ENCODE results near the gene PEX7. TPM values are rescaled to one million over a fixed set of nuclear protein-coding genes. Genes with fewer than 3 reads are reported as not detected.

The PEX7 gene
- total and polyA plus RNA-seq, 8 donors: 2.7 to 38.5 (median 14.6) TPM; not detected in 1

DNA sequence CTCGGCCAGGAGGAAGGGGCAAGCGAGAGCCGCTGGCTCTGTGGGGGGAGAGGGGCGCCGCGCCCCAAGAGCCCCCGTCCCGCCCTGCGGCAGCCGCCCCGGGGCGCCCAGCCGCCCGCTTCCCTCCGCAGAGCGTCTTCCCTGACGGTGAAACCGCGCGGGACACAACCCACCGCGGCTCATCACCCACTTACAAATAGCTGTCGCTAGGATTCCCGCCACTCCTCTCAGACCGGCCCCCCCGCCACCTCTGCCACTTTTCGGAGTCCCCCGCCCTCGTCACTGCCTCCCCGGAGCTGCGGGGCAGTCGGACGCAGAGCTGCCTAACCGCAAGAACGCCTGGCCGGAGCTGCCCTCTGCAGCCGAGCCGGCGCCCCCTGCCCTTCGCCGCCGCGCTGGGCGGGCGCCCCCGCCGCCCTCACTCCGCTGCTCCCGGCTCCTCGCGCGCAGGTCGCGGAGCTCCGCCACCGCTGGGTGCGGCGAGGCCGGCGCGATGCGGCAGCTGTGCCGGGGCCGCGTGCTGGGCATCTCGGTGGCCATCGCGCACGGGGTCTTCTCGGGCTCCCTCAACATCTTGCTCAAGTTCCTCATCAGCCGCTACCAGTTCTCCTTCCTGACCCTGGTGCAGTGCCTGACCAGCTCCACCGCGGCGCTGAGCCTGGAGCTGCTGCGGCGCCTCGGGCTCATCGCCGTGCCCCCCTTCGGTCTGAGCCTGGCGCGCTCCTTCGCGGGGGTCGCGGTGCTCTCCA, 99.7 kb downstream of the PEX7 start, which contains the start of gene SLC35D3:
SLC35D3 (plus strand) TSS at position 366 of the 749 bp plus-strand sequence; CDS start at position 494, 128 bp downstream.
- no peak for TF ChIP-seq POLR2AphosphoS5 (IDR thresholded peaks at IDR 0.05)
- TF ChIP-seq POLR2A (IDR thresholded peaks at IDR 0.05): no peak
- TF ChIP-seq, protein P1, sequence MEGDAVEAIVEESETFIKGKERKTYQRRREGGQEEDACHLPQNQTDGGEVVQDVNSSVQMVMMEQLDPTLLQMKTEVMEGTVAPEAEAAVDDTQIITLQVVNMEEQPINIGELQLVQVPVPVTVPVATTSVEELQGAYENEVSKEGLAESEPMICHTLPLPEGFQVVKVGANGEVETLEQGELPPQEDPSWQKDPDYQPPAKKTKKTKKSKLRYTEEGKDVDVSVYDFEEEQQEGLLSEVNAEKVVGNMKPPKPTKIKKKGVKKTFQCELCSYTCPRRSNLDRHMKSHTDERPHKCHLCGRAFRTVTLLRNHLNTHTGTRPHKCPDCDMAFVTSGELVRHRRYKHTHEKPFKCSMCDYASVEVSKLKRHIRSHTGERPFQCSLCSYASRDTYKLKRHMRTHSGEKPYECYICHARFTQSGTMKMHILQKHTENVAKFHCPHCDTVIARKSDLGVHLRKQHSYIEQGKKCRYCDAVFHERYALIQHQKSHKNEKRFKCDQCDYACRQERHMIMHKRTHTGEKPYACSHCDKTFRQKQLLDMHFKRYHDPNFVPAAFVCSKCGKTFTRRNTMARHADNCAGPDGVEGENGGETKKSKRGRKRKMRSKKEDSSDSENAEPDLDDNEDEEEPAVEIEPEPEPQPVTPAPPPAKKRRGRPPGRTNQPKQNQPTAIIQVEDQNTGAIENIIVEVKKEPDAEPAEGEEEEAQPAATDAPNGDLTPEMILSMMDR (IDR thresholded peaks at IDR 0.05): no peak
- TF ChIP-seq EP300 (IDR thresholded peaks at IDR 0.05): no peak
- Histone ChIP-seq H3K27ac (peak within 1 kb of the TSS in 3 of 5 donors; percentile 0 to 25 (median 4)), H3K4me1 (peaks cover 38 to 39% (median 39%) of the 10 kb centered on the region in 4 donors), H3K4me3 (peak within 1 kb of the TSS; percentile 53 to 78 (median 60)), H3K36me3 (peaks cover 0 to under 1% (median 0%) of the 10 kb centered on the region in 4 donors), H3K27me3 (peaks cover 14 to 70% (median 55%) of the 10 kb centered on the region in 3 donors), H3K9me3 (no peaks in the 10 kb centered on the region)
- 0 to 2% (median 1%) methylated on average over 42 to 86 of the region's 86 CpGs for WGBS, 5 donors
- peak in 1 of 2 donors; percentile 63 for DNase-seq
- intact Hi-C loops (cut with DNase I; ENCODE audit: low total_unique reads): no loop called here

DNA sequence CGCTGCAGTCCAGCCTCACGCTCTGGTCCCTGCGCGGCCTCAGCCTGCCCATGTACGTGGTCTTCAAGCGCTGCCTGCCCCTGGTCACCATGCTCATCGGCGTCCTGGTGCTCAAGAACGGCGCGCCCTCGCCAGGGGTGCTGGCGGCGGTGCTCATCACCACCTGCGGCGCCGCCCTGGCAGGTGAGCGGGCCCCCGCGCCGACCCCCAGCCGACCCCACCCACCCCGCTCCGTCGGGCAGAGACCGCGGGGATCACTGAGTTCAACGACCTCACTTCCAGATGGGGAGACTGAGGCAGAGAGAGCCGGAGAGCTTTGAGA, 100.3 kb downstream of the PEX7 start:
- H3K27ac ChIP-seq: no peak overlapping the region
- no peak for DNase-seq
- no peaks in the 10 kb centered on the region for H3K36me3 ChIP-seq
- intact Hi-C loops (cut with DNase I; ENCODE audit: low total_unique reads): no loop called here
- TF ChIP-seq POLR2A (IDR thresholded peaks at IDR 0.05) (no peak), EP300 (IDR thresholded peaks at IDR 0.05) (no peak), POLR2AphosphoS5 (IDR thresholded peaks at IDR 0.05) (no peak)
- TF ChIP-seq, protein P1 (IDR thresholded peaks at IDR 0.05): no peak
- H3K27me3 ChIP-seq: peaks cover 14 to 68% (median 55%) of the 10 kb centered on the region in 3 donors
- peaks cover 38 to 39% (median 39%) of the 10 kb centered on the region in 4 donors for H3K4me1 ChIP-seq
- 0 to 3% (median 2%) methylated on average over 2 to 29 of the region's 29 CpGs for WGBS, 5 donors
- H3K4me3 ChIP-seq: peak overlapping the region; percentile 53 to 78 (median 60)
- H3K9me3 ChIP-seq: no peaks in the 10 kb centered on the region

DNA sequence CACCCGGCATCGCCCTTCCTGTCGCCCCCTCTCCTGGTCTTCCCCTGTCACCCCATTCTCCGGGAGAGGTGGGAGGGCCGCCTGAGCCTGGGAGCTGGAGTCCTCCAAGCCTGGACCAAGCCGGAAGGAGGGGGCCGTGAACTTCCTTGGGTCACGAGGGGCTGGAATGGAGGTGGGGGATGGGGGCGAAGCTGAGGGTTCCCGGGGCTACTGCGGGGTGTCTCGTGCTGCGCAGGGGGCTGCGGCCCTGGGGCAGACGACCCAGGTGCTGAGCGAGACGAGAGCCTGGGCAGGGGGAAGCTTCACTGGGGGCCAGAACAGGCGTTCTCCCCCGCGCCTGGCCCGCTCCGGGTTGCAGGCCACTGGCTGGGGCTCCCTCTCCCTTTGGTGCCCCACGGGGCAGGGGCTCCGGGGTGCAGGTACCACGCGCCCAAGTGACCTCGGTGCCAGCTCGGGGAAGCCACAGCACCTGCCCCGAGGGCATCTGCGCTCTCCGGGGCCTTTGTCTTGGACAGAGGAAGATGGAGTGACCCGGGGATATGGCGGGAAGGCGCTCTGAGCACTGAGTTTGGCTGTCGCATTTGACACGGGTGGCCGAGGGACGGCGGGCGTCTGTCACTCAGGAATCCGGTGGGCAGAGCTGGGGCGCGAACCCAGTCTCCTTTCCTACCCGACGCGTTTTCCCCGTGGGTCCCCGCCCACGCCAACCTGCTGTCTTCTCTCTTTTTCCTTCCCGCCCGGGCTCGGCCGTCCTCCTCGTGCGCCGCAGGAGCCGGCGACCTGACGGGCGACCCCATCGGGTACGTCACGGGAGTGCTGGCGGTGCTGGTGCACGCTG, 100.9 kb downstream of the PEX7 start:
- H3K27me3 ChIP-seq: peaks cover 14 to 64% (median 55%) of the 10 kb centered on the region in 3 donors

More for the DNA sequence above, 100.9 kb downstream of the PEX7 start:
- no peaks in the 10 kb centered on the region for H3K9me3 ChIP-seq
- H3K4me3 ChIP-seq: peak overlapping the region; percentile 53 to 78 (median 60)
- no peak overlapping the region for H3K27ac ChIP-seq
- no peak for TF ChIP-seq EP300 (IDR thresholded peaks at IDR 0.05)
- TF ChIP-seq, protein P1 (IDR thresholded peaks at IDR 0.05): no peak
- no peak for TF ChIP-seq POLR2A (IDR thresholded peaks at IDR 0.05)
- no peak for TF ChIP-seq POLR2AphosphoS5 (IDR thresholded peaks at IDR 0.05)
- DNase-seq: peak in 1 of 2 donors; percentile 45
- 10 to 18% (median 14%) methylated on average over 29 to 65 of the region's 65 CpGs for WGBS, 5 donors
- H3K4me1 ChIP-seq: peaks cover 38 to 39% (median 39%) of the 10 kb centered on the region in 4 donors
- intact Hi-C loops (cut with DNase I; ENCODE audit: low total_unique reads): no loop called here
- H3K36me3 ChIP-seq: no peaks in the 10 kb centered on the region

Measured in stomach (tissue), 9 donors.